Esophagus squamous epithelium (tissue), 4 donors: ENCODE data around the gene EIF4G2.

Source experiments
- CTCF ChIP-seq, 6 experiments: fragments of 450-650 bp in 4 of 6; fragments of 200-600 bp in 2 of 6; sonication (generic) in 2 of 6; IDR thresholded peaks; one replicate each; pipeline ENCODE4 v1.5.1; 2016 to 2019; ENCODE audit warnings: antibody characterized with exemption in 6 of 6, mild to moderate bottlenecking in 4 of 6, moderate library complexity in 4 of 6
- POLR2A ChIP-seq, 4 donors: fragments of 450-650 bp; IDR thresholded peaks; one replicate each; pipeline ENCODE4 v1.6.1; 2017; ENCODE audit warnings: antibody characterized with exemption in 4 of 4, mild to moderate bottlenecking in 4 of 4, moderate library complexity in 3 of 4

- no peak for TF ChIP-seq CTCF (IDR thresholded peaks at IDR 0.05)
- TF ChIP-seq POLR2A (IDR thresholded peaks at IDR 0.05), result no peak
Measured at GRCh38 chr11:10823152-10823579, 14.4 kb upstream of the EIF4G2 start.
